OCI-M2 (cell line): ENCODE measurements around the gene PSAP.

Source experiments
- DNase-seq: peaks from one replicate; lab custom pipeline; 2025; ENCODE audit not compliant: unreplicated experiment; lab: John Stamatoyannopoulos, UW

The PSAP gene

GRCh38 chr10:71829171-71829570 is 21.9 kb downstream of the PSAP start:
- no peak for DNase-seq

- no peak for DNase-seq
These were observed 22.3 kb downstream of the PSAP start for GRCh38 chr10:71828702-71829101.

- no peak for DNase-seq
These were observed 23.2 kb downstream of the PSAP start for GRCh38 chr10:71827852-71828251.

- DNase-seq: no peak
These were observed 25.8 kb downstream of the PSAP start for GRCh38 chr10:71825217-71825616.

- no peak for DNase-seq
These were observed 26.7 kb downstream of the PSAP start for GRCh38 chr10:71824333-71824732.

GRCh38 chr10:71823356-71823755 is 27.7 kb downstream of the PSAP start:
- no peak for DNase-seq

GRCh38 chr10:71821909-71822763 is 28.9 kb downstream of the PSAP start:
- DNase-seq: no peak

GRCh38 chr10:71820966-71821365 is 30.1 kb downstream of the PSAP start:
- no peak for DNase-seq

- DNase-seq: no peak
These were observed 31.1 kb downstream of the PSAP start for GRCh38 chr10:71819985-71820384.

- no peak for DNase-seq
These were observed 31.6 kb downstream of the PSAP start for GRCh38 chr10:71819441-71819861.

GRCh38 chr10:71818674-71819260 is 32.3 kb downstream of the PSAP start:
- no peak for DNase-seq

- DNase-seq: no peak
These were observed 33.0 kb downstream of the PSAP start for GRCh38 chr10:71817831-71818655.

- no peak for DNase-seq
These were observed 34.0 kb downstream of the PSAP start for GRCh38 chr10:71816936-71817618.

GRCh38 chr10:71816421-71816851 is 34.6 kb downstream of the PSAP start:
- DNase-seq: no peak

- no peak for DNase-seq
These were observed 35.4 kb downstream of the PSAP start for GRCh38 chr10:71815515-71816130.

GRCh38 chr10:71814922-71815411 is 36.1 kb downstream of the PSAP start:
- DNase-seq: no peak

GRCh38 chr10:71812913-71813590 is 38.0 kb downstream of the PSAP start:
- no peak for DNase-seq

- DNase-seq: no peak
These were observed 38.8 kb downstream of the PSAP start for GRCh38 chr10:71812016-71812912.

- no peak for DNase-seq
These were observed 39.7 kb downstream of the PSAP start for GRCh38 chr10:71811351-71811750.
